ENCODE data around the gene HLCS.
"Not testable (repeated sequence)": the region's sequence is repeated elsewhere in the genome, so short reads cannot be mapped to it uniquely, and the experiment has no call there.

Gene HLCS

DNA sequence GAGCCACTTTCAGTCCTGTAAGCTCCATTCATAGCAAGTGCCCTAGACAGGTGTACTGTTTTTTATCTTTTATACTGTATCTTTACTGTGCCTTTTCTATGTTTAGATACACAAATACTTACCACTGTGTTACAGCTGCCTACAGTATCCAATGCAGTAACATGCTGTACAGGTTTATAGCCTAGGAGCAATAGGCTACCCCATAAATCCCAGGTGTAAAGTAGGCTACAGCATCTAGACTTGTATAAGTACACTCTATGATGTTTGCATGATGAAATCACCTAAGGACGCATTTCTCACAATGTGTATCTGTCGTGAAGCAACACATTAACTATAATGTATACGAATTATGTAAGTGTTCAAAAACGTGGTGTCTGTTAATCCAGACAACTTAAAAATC lies 10.7 kb downstream of the HLCS start:
- TF ChIP-seq, protein P1, sequence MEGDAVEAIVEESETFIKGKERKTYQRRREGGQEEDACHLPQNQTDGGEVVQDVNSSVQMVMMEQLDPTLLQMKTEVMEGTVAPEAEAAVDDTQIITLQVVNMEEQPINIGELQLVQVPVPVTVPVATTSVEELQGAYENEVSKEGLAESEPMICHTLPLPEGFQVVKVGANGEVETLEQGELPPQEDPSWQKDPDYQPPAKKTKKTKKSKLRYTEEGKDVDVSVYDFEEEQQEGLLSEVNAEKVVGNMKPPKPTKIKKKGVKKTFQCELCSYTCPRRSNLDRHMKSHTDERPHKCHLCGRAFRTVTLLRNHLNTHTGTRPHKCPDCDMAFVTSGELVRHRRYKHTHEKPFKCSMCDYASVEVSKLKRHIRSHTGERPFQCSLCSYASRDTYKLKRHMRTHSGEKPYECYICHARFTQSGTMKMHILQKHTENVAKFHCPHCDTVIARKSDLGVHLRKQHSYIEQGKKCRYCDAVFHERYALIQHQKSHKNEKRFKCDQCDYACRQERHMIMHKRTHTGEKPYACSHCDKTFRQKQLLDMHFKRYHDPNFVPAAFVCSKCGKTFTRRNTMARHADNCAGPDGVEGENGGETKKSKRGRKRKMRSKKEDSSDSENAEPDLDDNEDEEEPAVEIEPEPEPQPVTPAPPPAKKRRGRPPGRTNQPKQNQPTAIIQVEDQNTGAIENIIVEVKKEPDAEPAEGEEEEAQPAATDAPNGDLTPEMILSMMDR (IDR thresholded peaks at IDR 0.05; ENCODE audit: control extremely low read depth, extremely low read depth, low read depth, missing control alignments): no peak
- no peak for DNase-seq (ENCODE audit: extremely low spot score)
- POLR2A ChIA-PET: no interaction called here
- CTCF ChIA-PET: interaction anchor here (1.3 kb wide), 1 partner anchor 34 kb away, joined by 3 read pairs; no protein-coding TSS in a partner anchor

DNA sequence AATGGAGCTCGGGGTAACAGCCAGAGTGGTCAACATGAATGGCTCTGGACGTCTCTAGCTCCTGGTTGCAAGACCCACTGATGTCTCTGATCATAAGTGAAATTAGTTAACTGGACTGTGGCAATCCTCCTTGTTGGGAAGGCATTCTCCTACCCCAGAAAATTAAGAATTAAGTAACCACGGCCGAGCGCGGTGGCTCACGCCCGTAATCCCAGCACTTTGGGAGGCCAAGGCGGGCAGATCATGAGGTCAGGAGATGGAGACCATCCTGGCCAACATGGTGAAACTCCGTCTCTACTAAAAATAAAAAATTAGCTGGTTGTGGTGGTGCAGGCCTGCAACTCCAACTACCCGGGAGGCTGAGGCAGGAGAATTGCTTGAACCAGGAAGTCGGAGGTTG lies 14.1 kb downstream of the HLCS start:
- POLR2A ChIA-PET; DNase-seq (ENCODE audit: extremely low spot score): not testable (repeated sequence)
- CTCF ChIA-PET: interaction anchor here (1.0 to 4.3 kb wide), 7 partner anchors 9 to 58 kb away, joined by 3 to 17 read pairs (median 4); partner anchors contain the start of gene HLCS

GRCh38 chr21:36949171-36950141 lies 17.0 kb downstream of the HLCS start:
- no peak for DNase-seq (ENCODE audit: extremely low spot score)
- ChIA-PET CTCF (interaction anchor here (1.2 to 4.3 kb wide), 5 partner anchors 9 to 40 kb away, joined by 3 to 17 read pairs (median 5); partner anchors contain the start of gene HLCS), POLR2A (no interaction called here)
- TF ChIP-seq, protein P1 (IDR thresholded peaks at IDR 0.05; ENCODE audit: control extremely low read depth, extremely low read depth, low read depth, missing control alignments): no peak

DNA sequence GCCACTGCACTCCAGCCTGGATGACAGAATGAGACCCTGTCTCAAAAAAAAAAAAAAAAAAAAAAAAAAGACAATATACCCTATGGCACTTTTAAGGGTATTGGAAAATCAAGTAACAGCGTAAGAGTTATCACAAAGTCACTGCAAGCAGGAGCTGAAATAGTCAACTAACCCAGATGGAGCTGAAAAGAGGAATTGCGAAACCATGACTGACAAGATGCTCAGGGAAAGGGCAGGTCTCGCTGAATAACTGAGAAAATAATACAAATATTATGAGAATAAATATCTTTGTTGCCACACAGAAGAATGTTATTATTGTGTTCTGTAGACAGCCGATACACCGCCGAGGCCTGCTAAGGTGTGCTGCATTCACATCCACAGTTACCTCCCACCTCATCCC lies 17.8 kb downstream of the HLCS start:
- POLR2A ChIA-PET: no interaction called here
- TF ChIP-seq, protein P1 (IDR thresholded peaks at IDR 0.05; ENCODE audit: control extremely low read depth, extremely low read depth, low read depth, missing control alignments): no peak
- CTCF ChIA-PET: interaction anchor here (1.5 to 2.3 kb wide), 5 partner anchors 11 to 61 kb away, joined by 3 to 6 read pairs (median 5); no protein-coding TSS in a partner anchor
- no peak for DNase-seq (ENCODE audit: extremely low spot score)

DNA sequence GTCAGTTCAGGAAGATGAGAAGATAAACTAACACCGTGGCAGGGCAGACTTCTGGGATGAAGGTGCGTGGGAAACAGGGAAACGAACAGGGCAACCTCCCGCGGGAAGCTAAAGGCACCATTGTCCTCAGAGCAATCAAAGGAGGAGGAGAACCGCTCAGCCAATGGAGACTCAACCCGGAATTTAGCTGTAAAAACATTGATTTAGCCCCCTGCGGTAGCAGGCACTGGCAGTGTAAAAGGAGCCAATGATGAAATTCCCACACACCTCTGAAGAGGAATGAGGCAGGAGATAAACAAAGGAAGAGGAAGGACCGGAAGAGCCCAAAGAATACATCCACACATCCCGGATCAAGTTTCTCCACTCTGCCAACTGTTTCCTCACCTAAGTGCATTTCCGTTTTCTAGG lies 19.5 kb downstream of the HLCS start:
- TF ChIP-seq, protein P1 (IDR thresholded peaks at IDR 0.05; ENCODE audit: control extremely low read depth, extremely low read depth, low read depth, missing control alignments): no peak
- ChIA-PET POLR2A (no interaction called here), CTCF (interaction anchor here (0.8 to 2.3 kb wide), 5 partner anchors 9 to 63 kb away, joined by 3 to 6 read pairs (median 5); no protein-coding TSS in a partner anchor)
- no peak for DNase-seq (ENCODE audit: extremely low spot score)

DNA sequence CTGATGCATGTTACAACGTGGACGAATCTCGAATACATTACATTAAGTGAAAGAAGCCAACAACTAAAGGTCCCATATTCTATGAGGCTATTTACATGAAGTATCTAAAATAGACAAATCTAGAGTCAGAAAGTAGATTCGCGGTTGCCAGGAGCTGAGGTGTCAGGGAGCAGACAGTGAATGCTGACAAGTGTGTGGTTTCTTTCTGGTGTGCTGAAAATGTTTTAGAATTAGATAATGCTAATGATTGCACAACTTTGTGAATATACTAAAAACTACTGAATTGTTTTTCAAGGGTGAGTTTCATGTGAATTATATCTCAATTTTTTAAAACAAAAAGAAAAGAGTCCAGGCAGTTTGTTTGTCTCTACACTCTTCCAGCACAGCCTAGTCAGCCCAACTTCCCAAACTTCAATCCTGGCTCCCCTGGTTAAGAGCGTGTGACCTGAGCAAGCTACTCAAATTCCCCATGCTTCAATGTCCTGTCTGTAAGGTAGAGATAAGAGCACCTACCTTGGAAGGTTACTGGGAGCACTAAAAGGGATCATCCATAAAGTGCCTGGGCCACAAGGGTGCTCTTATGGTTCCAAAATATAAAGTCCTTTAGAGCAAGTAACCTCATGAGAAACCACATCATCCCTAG lies 20.9 kb downstream of the HLCS start:
- ChIA-PET CTCF (interaction anchor here (1.2 kb wide), 1 partner anchor 8 kb away, joined by 4 read pairs; no protein-coding TSS in a partner anchor), POLR2A (no interaction called here)
- no peak for DNase-seq (ENCODE audit: extremely low spot score)
- TF ChIP-seq, protein P1 (IDR thresholded peaks at IDR 0.05; ENCODE audit: control extremely low read depth, extremely low read depth, low read depth, missing control alignments): no peak

Data from GM10248 (cell line).